ENCODE results near the gene CFTR. TPM values are rescaled to one million over a fixed set of nuclear protein-coding genes. Genes with fewer than 3 reads are reported as not detected.

The CFTR gene
- total RNA-seq, 1 experiment from 2014 or later, result not detected

GRCh38 chr7:117445206-117445605 lies 34.6 kb upstream of the CFTR start:
- no peaks in the 10 kb centered on the region for H3K79me2 ChIP-seq (ENCODE audit: insufficient read depth, low read length)
- no peak overlapping the region for H3K4me2 ChIP-seq (ENCODE audit: low read length)
- no peaks in the 10 kb centered on the region for H3K9me3 ChIP-seq (ENCODE audit: control insufficient read depth in 1 of 2, insufficient read depth in 1 of 2, low read depth in 1 of 2, low read length in 2 of 2)
- TF ChIP-seq TCF7L2 (IDR thresholded peaks at IDR 0.05; ENCODE audit: borderline replicate concordance, extremely low read depth, insufficient read depth, insufficient read length) (no peak), CEBPB (IDR thresholded peaks at IDR 0.05; ENCODE audit: low read depth) (no peak), FOSL1 (IDR thresholded peaks at IDR 0.05; ENCODE audit: low read depth) (no peak), POLR2AphosphoS5 (IDR thresholded peaks at IDR 0.05; ENCODE audit: low read depth, low read length) (no peak), CBX3 (IDR thresholded peaks at IDR 0.05; ENCODE audit: low read depth) (no peak), ZBTB33 (IDR thresholded peaks at IDR 0.05; ENCODE audit: extremely low read depth, insufficient replicate concordance, low read length) (no peak)
- H4K20me1 ChIP-seq (ENCODE audit: insufficient read depth), result no peaks in the 10 kb centered on the region
- no peaks in the 10 kb centered on the region for H3K27me3 ChIP-seq (ENCODE audit: insufficient read depth, low read length)
- H3K9ac ChIP-seq (ENCODE audit: low read length), result no peak overlapping the region
- BruUV-seq (replicated peaks), result no TSS peak
- ChIA-PET POLR2A (no interaction called here), RAD21 (ENCODE audit: low non-redundant PET in 1 of 2, low total read pairs in 2 of 2, uncharacterized antibody in 2 of 2, unreplicated experiment in 2 of 2) (no interaction called here), CTCF (no interaction called here)
- no peak for ATAC-seq
- no peak overlapping the region for H3K27ac ChIP-seq (ENCODE audit: low read depth, low read length)
- intact Hi-C loops (cut with micrococcal nuclease), result no loop called here
- no peaks in the 10 kb centered on the region for H3K4me1 ChIP-seq (ENCODE audit: control insufficient read depth in 1 of 2, insufficient read depth in 2 of 2, low read length in 2 of 2)
- no peaks in the 10 kb centered on the region for H3K36me3 ChIP-seq (ENCODE audit: control insufficient read depth in 1 of 2, insufficient read depth in 2 of 2, low read length in 2 of 2)
- no peak overlapping the region for H3K4me3 ChIP-seq (replicated peaks in 1 of 2; ENCODE audit: low read depth in 1 of 2, low read length in 2 of 2)
- no peak for DNase-seq (ENCODE audit: low read depth, low spot score)
- no peaks in the 10 kb centered on the region for H3K9me2 ChIP-seq (ENCODE audit: insufficient read depth)
- H2AFZ ChIP-seq (ENCODE audit: low read depth, low read length, poor library complexity, severe bottlenecking), result no peak overlapping the region

- H3K27me3 ChIP-seq (ENCODE audit: insufficient read depth, low read length), result no peaks in the 10 kb centered on the region
- no peaks in the 10 kb centered on the region for H3K9me3 ChIP-seq (ENCODE audit: control insufficient read depth in 1 of 2, insufficient read depth in 1 of 2, low read depth in 1 of 2, low read length in 2 of 2)
- no peak for TF ChIP-seq CEBPB (IDR thresholded peaks at IDR 0.05; ENCODE audit: low read depth)
- TF ChIP-seq, protein P1, sequence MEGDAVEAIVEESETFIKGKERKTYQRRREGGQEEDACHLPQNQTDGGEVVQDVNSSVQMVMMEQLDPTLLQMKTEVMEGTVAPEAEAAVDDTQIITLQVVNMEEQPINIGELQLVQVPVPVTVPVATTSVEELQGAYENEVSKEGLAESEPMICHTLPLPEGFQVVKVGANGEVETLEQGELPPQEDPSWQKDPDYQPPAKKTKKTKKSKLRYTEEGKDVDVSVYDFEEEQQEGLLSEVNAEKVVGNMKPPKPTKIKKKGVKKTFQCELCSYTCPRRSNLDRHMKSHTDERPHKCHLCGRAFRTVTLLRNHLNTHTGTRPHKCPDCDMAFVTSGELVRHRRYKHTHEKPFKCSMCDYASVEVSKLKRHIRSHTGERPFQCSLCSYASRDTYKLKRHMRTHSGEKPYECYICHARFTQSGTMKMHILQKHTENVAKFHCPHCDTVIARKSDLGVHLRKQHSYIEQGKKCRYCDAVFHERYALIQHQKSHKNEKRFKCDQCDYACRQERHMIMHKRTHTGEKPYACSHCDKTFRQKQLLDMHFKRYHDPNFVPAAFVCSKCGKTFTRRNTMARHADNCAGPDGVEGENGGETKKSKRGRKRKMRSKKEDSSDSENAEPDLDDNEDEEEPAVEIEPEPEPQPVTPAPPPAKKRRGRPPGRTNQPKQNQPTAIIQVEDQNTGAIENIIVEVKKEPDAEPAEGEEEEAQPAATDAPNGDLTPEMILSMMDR (IDR thresholded peaks at IDR 0.05 in 2 of 3, conservative IDR thresholded peaks at IDR 0.05 in 1 of 3; ENCODE audit: borderline replicate concordance in 1 of 3, insufficient read depth in 1 of 3, low read depth in 2 of 3, low read length in 2 of 3), result no peak
- no peak for TF ChIP-seq TCF7L2 (IDR thresholded peaks at IDR 0.05; ENCODE audit: borderline replicate concordance, extremely low read depth, insufficient read depth, insufficient read length)
- no peak for TF ChIP-seq ZBTB33 (IDR thresholded peaks at IDR 0.05; ENCODE audit: extremely low read depth, insufficient replicate concordance, low read length)
- TF ChIP-seq ZNF274 (IDR thresholded peaks at IDR 0.05; ENCODE audit: low read depth, low read length), result no peak
- no peak for TF ChIP-seq ELF1 (IDR thresholded peaks at IDR 0.05; ENCODE audit: borderline replicate concordance, low read depth)
- no peak for TF ChIP-seq YY1 (IDR thresholded peaks at IDR 0.05; ENCODE audit: extremely low read depth, insufficient replicate concordance, low read depth, low read length)
- no peak for TF ChIP-seq ZFX (IDR thresholded peaks at IDR 0.05)
- no peak for TF ChIP-seq SRF (IDR thresholded peaks at IDR 0.05; ENCODE audit: low read depth)
- TF ChIP-seq RAD21 (IDR thresholded peaks at IDR 0.05; ENCODE audit: low read depth), result no peak
- no peak for TF ChIP-seq FOSL1 (IDR thresholded peaks at IDR 0.05; ENCODE audit: low read depth)
- no peaks in the 10 kb centered on the region for H3K4me1 ChIP-seq (ENCODE audit: control insufficient read depth in 1 of 2, insufficient read depth in 2 of 2, low read length in 2 of 2)
- no TSS peak for BruUV-seq (replicated peaks)
- intact Hi-C loops (cut with micrococcal nuclease), result no loop called here
- CTCF ChIA-PET, result no interaction called here
- H3K27ac ChIP-seq (ENCODE audit: low read depth, low read length), result no peak overlapping the region
- no peaks in the 10 kb centered on the region for H3K36me3 ChIP-seq (ENCODE audit: control insufficient read depth in 1 of 2, insufficient read depth in 2 of 2, low read length in 2 of 2)
- RAD21 ChIA-PET (ENCODE audit: low non-redundant PET in 1 of 2, low total read pairs in 2 of 2, uncharacterized antibody in 2 of 2, unreplicated experiment in 2 of 2), result no interaction called here
- no peak overlapping the region for H2AFZ ChIP-seq (ENCODE audit: low read depth, low read length, poor library complexity, severe bottlenecking)
- ATAC-seq (no peak), DNase-seq (ENCODE audit: low read depth, low spot score) (no peak)
- no peak overlapping the region for H3K4me2 ChIP-seq (ENCODE audit: low read length)
- H3K9ac ChIP-seq (ENCODE audit: low read length), result no peak overlapping the region
- no peaks in the 10 kb centered on the region for H4K20me1 ChIP-seq (ENCODE audit: insufficient read depth)
- H3K9me2 ChIP-seq (ENCODE audit: insufficient read depth), result no peaks in the 10 kb centered on the region
- no peak overlapping the region for H3K4me3 ChIP-seq (replicated peaks in 1 of 2; ENCODE audit: low read depth in 1 of 2, low read length in 2 of 2)
- POLR2A ChIA-PET, result no interaction called here
- H3K79me2 ChIP-seq (ENCODE audit: insufficient read depth, low read length), result no peaks in the 10 kb centered on the region
These were observed 33.5 kb upstream of the CFTR start for GRCh38 chr7:117446220-117446815.
